LNCAP (cell line): ENCODE data around the gene NSMCE1.
A peak's percentile ranks its signal among the peaks of the same experiment; 100 is the strongest.

Source experiments
- CTCF ChIP-seq: fragments of 450-650 bp; IDR thresholded peaks from 2 replicates; pipeline ENCODE4 v1.5.1; 2017; ENCODE audit warnings: mild to moderate bottlenecking

The NSMCE1 gene

GRCh38 chr16:27230562-27231001, 38.0 kb downstream of the NSMCE1 start:
- TF ChIP-seq CTCF, result no peak

- no peak for TF ChIP-seq CTCF
Measured at GRCh38 chr16:27229891-27230470, 38.6 kb downstream of the NSMCE1 start.

- TF ChIP-seq CTCF, result no peak
Measured at GRCh38 chr16:27228621-27229501, 39.7 kb downstream of the NSMCE1 start.

GRCh38 chr16:27228045-27228444, 40.5 kb downstream of the NSMCE1 start:
- TF ChIP-seq CTCF, result no peak

- no peak for TF ChIP-seq CTCF
Measured at GRCh38 chr16:27226976-27227705, 41.4 kb downstream of the NSMCE1 start.

- TF ChIP-seq CTCF, result no peak
Measured at GRCh38 chr16:27226476-27226875, 42.1 kb downstream of the NSMCE1 start.

- peak; percentile 21; the same call in 1 of the 2 replicates for TF ChIP-seq CTCF
Measured at GRCh38 chr16:27225536-27226360, 42.8 kb downstream of the NSMCE1 start.
